ENCODE measurements around the gene CUL5.
A peak's percentile ranks its signal among the peaks of the same experiment; 100 is the strongest.
"Not testable (repeated sequence)": the region's sequence is repeated elsewhere in the genome, so short reads cannot be mapped to it uniquely, and the experiment has no call there.

Gene CUL5

GRCh38 chr11:108025387-108026080, 16.8 kb downstream of the CUL5 start:
- DNase-seq (ENCODE audit: low read depth), result no peak

DNA sequence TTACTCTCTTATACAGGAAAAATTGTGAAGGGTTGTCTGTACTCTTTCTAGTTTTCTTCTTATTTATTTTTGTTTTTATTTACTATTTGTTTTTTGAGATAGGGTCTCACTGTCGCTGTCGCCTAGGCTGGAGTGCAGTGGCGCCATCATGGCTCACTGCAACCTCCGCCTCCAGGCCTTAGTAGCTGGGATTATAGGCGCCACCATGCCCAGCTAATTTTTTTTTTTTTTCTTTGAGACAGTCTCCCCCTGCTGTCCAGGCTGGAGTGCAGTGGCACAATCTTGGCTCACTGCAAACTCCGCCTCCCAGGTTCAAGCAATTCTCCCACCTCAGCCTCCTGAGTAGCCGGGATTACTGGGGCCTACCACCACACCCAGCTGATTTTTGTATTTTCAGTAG, 18.4 kb downstream of the CUL5 start:
- no peak for DNase-seq (ENCODE audit: low read depth)

DNA sequence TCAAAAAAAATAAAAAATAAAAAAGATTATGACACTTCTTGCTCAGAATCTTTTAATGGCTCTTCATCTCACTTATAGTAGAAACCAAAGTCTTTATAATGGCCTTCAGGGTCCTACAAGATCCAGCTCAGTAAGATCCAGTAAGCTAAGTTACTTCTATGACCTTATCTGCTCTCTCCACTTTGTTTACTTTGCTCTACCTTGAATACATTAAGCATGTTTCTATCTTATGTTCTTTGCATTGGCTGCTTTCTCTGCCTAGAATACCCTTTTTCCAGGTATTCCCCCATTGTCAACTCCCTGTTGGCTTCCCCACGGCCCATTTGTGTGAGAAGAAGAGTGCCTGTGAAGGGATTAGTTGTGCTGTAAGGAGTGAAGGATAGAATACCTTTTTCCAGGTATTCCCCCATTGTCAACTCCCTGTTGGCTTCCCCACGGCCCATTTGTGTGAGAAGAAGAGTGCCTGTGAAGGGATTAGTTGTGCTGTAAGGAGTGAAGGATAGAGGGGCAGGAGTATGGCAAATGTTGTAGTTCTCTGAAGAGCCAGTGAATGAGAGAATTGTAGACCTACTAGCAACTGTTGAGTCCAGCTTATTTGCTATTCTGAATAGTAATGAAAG, 20.2 kb downstream of the CUL5 start:
- not testable (repeated sequence) for DNase-seq (ENCODE audit: low read depth)

DNA sequence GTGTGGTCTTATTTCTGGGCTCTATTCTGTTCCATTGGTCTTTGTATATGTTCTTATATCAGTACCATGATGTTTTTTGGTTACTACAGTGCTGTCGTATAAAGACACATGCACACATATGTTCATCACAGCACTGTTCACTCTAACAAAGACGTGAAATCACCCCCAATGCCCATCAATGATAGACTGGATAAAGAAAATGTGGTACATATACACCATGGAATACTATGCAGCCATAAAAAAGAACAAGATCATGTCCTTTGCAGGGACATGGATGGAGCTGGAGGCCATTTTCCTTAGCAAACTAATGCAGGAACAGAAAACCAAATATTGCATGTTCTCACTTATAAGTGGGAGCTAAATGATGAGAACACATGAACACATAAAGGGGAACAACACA, 22.9 kb downstream of the CUL5 start:
- not testable (repeated sequence) for DNase-seq (ENCODE audit: low read depth)

GRCh38 chr11:108032800-108033199, 24.1 kb downstream of the CUL5 start:
- DNase-seq (ENCODE audit: low read depth), result no peak

GRCh38 chr11:108034034-108034433, 25.3 kb downstream of the CUL5 start:
- DNase-seq (ENCODE audit: low read depth), result no peak

DNA sequence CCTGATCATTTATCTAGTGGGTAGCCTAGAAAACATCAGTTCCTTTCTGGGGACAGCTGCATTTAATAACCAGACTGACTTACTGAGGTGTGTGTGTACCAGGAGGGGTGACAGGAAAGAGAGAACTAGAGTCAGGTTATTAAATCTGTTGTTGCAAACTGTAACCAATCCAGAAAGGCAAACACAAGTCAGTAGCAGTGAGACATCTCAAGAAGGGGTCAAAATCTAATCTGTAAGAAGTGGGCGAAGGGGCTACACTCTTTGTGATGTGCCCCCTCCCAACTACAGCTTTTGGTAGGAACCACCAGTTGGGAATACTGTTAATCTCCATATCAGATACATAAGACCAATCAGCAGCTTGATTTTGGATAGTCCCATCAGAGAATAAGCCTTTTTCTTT, 26.3 kb downstream of the CUL5 start:
- no peak for DNase-seq (ENCODE audit: low read depth)

- no peak for DNase-seq (ENCODE audit: low read depth)
These were observed 27.0 kb downstream of the CUL5 start for GRCh38 chr11:108035690-108036089.

- DNase-seq (ENCODE audit: low read depth), result no peak
These were observed 28.5 kb downstream of the CUL5 start for GRCh38 chr11:108037211-108037610.

- DNase-seq (ENCODE audit: low read depth), result no peak
These were observed 28.9 kb downstream of the CUL5 start for GRCh38 chr11:108037636-108038035.

DNA sequence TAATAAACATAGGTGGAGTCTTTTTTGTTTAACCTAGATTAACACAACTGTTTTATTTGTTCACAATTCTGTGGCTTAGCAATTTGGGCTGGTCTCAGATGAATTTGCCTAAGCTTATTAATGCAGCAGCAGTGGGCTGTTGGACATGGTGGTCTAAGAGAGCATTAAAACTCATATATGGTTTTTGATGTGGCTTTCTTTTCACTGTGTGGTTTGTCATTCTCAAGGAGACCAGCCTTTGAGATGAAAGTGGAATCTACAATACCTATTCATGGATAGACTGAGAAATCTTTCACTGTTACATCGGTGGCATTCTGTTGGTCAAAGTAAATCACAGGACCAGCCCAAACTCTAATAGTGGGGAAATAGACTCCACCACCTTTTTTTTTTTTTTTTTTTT, 39.6 kb downstream of the CUL5 start:
- no peak for DNase-seq (ENCODE audit: low read depth)

- no peak for DNase-seq (ENCODE audit: low read depth)
These were observed 53.6 kb downstream of the CUL5 start for GRCh38 chr11:108062336-108062735.

DNA sequence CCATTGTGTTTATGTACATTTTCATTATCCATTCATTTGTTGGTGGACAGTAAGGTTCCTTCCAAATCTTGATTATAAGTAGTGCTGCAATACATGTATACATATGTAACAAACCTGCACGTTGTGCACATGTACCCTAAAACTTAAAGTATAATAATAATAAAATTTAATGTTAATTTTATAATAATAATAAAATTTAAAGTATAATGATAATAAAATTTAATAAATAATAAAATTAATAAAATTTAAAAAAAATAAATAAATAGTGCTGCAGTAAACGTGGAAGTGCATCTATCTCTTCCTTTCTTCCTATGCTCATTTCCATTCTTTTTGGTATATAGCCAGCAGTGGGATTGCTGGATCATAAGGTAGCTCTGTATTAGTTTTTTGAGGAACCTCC, 54.7 kb downstream of the CUL5 start:
- no peak for DNase-seq (ENCODE audit: low read depth)

GRCh38 chr11:108069947-108070346, 61.2 kb downstream of the CUL5 start:
- peak; percentile 10 for DNase-seq (ENCODE audit: low read depth)

DNA sequence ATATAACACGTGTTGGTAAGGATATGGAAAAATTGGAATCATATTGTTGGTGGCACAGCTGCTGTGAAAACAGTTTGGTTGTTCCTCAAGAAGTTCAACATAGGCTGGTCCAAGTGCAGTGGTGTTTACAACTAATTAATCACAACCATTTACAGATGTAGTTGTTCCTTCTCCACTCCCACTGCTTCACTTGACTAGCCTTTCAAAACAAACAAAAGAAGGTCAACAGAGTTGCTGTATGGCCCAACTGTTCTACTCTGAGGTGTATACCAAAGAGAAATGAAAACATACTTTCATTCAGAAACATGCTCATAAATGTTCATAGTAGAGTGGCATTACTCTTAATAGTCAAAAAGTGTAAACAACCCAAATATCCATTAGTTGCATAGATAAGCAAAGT, 76.1 kb downstream of the CUL5 start:
- no peak for DNase-seq (ENCODE audit: low read depth)

- no peak for DNase-seq (ENCODE audit: low read depth)
These were observed 77.0 kb downstream of the CUL5 start for GRCh38 chr11:108085672-108086071.

DNA sequence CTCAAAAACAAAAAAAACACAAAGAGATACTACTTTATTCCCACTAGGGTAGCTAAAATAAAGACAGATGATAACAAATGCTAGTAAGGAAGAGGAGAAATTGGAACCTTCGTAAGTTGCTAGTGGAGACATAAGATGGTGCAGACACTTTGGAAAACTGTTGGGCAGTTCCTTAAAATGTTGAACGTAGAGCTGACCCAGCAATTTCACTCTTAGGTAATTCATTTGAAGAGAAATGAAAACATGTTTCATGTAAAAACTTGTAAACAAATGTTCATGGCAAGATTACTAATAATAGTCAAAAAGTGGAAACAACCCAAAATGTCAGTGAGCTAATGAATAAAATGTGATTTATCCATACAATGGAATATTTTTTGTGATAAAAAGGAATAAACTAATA, 83.4 kb downstream of the CUL5 start:
- DNase-seq (ENCODE audit: low read depth), result no peak

DNA sequence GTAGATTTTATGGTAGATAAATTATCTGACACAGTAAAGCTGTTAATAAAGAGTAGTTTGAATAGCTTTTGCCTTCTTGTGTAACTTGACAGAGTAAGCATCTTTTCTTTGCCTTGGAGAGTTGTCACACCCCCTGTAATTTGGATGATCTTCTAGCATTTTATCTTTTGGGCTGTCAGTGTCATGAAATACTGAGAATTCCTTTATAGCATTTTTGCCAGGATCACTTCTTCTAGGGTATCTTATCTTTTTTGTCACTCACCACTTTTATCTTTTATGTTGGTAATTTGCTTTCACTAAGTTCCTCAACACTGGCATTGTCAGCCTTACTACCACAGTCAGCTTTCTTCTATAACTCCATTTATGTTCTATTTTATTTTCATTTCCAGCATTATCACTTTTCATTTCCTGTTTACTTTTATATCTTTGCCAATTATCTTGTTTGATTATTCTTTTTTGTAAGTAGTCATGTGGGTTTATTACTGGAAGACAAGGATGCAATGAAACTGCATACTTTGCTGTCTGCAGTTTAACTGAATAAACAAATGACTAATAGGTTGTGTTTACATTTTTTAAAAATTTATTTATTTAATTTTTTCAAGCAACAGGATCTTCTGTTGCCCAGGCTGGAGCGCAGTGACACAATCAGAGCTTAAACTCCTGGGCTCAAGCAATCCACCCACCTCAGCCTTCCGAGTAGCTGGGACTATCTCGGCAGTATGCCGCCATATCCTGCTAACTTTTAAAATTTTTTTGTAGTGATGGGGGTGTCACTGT, 84.6 kb downstream of the CUL5 start:
- DNase-seq (ENCODE audit: low read depth), result no peak

DNA sequence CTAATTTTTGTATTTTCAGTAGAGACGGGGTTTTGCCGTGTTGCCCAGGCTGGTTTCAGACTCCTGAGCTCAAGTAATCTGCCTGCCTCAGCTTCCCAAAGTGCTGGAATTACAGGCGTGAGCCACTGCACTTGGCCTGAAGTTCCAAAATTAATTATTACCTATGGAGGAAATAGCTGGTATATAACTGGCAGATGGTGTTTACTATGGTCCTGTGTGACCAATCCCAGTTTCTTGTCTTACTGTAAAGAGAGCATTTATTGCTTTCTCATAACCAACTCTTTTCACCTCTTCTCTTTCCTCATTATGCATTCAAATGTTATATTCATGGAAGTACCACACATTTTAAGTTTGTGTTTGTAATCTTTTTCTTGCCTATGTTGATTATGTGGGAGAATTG, 88.5 kb downstream of the CUL5 start:
- no peak for DNase-seq (ENCODE audit: low read depth)

GRCh38 chr11:108101090-108101775, 92.5 kb downstream of the CUL5 start:
- no peak for DNase-seq (ENCODE audit: low read depth)

DNA sequence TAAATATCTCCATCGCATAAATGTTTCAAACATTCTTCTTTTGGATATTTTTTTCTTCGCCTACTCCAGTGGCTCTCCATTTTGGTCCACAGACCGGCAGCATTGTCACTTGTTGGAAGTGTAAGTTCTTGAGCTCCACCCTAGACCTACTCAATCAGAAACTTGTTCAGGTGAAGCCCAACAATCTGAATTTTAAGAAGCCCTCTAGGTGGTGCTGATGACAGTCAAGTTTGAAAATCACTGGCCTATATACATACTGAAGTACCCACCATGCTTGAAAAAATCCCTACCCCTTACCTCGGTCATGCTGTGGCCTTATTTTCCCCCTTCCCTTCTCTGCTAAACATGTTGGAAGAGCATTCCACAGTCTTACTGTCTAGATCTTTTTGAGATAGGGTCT, 102.4 kb downstream of the CUL5 start:
- no peak for DNase-seq (ENCODE audit: low read depth)

DNA sequence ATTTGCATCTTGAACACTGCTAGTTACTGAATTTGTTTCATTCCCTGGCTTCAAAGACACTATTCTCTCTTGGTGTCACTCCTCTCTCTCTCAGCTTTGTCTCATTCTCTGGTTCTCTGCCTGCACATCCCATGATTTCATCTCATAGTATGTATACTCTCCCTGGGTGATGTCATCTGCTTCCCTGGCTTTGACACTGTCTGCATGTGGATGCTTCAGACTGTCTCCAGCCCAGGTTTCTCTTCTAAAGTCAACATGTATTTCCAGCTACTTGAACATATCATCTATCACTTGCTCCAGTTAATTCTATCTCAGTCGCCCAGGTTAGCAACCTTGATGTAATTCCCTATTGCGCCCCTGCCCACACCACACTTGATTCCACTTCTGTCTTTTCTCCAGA, 103.4 kb downstream of the CUL5 start:
- no peak for DNase-seq (ENCODE audit: low read depth)

Measured in HS-5 (cell line).